SIG-M5 treated with dmso at 0.1 percent for 504 hours (cell line): Measurements from ENCODE around the gene SCAMP5.

ENCODE experiments used
- DNase-seq: peaks from one replicate; lab custom pipeline; 2025; ENCODE audit not compliant: unreplicated experiment; lab: John Stamatoyannopoulos, UW

The SCAMP5 gene

GRCh38 chr15:74995182-74995778, at the start of gene SCAMP5:
Gene SCAMP5 (plus strand): TSS chr15:74995563. CDS start chr15:75011840, 16,277 bp downstream.
- peak; percentile 88 for DNase-seq

- DNase-seq, result peak; percentile 72
These were observed 45.1 kb upstream of the SCAMP5 start for GRCh38 chr15:74950078-74950908.

- no peak for DNase-seq
These were observed 44.4 kb upstream of the SCAMP5 start for GRCh38 chr15:74951006-74951405.

GRCh38 chr15:74954515-74954914, 40.8 kb upstream of the SCAMP5 start:
- DNase-seq, result no peak

- DNase-seq, result no peak
These were observed 40.3 kb upstream of the SCAMP5 start for GRCh38 chr15:74955017-74955416.

GRCh38 chr15:74955796-74956647, 39.3 kb upstream of the SCAMP5 start:
- DNase-seq, result peak; percentile 67

- DNase-seq, result peak; percentile 52
These were observed 38.5 kb upstream of the SCAMP5 start, which contains the start of gene RPP25 for GRCh38 chr15:74956648-74957475. Gene RPP25 (minus strand): TSS chr15:74956772. CDS start chr15:74956583, 189 bp downstream.

- no peak for DNase-seq
These were observed 37.8 kb upstream of the SCAMP5 start for GRCh38 chr15:74957476-74958035.

- no peak for DNase-seq
These were observed 36.9 kb upstream of the SCAMP5 start for GRCh38 chr15:74958320-74958907.

- no peak for DNase-seq
These were observed 36.3 kb upstream of the SCAMP5 start for GRCh38 chr15:74958908-74959585.

GRCh38 chr15:74959586-74959939, 35.8 kb upstream of the SCAMP5 start:
- DNase-seq, result no peak

GRCh38 chr15:74960286-74960685, 35.1 kb upstream of the SCAMP5 start:
- no peak for DNase-seq

GRCh38 chr15:74960995-74961588, 34.3 kb upstream of the SCAMP5 start:
- DNase-seq, result no peak

- no peak for DNase-seq
These were observed 33.7 kb upstream of the SCAMP5 start for GRCh38 chr15:74961616-74962015.

GRCh38 chr15:74962219-74962618, 33.1 kb upstream of the SCAMP5 start:
- DNase-seq, result no peak

GRCh38 chr15:74962671-74963070, 32.7 kb upstream of the SCAMP5 start:
- DNase-seq, result no peak

- no peak for DNase-seq
These were observed 32.1 kb upstream of the SCAMP5 start for GRCh38 chr15:74963213-74963612.

- DNase-seq, result no peak
These were observed 30.6 kb upstream of the SCAMP5 start for GRCh38 chr15:74964794-74965193.

- DNase-seq, result no peak
These were observed 27.7 kb upstream of the SCAMP5 start for GRCh38 chr15:74967670-74968069.
